Left colon (tissue), 2 donors: Measurements from ENCODE around the gene HERC2. TPM values are rescaled to one million over a fixed set of nuclear protein-coding genes. Genes with fewer than 3 reads are reported as not detected.
"Not testable (repeated sequence)": the region's sequence is repeated elsewhere in the genome, so short reads cannot be mapped to it uniquely, and the experiment has no call there.

ENCODE experiments used
- ATAC-seq: fragments of 200-7000 bp; cut with Tn5 transposase; one replicate; pipeline ENCODE4 v1.9.1; 2020; ENCODE audit warnings: mild to moderate bottlenecking, moderate library complexity
- DNase-seq, 2 donors: peaks; one replicate each; pipeline ENCODE4 v3.0.0-alpha.2; 2020
- intact Hi-C, 2 donors: fragments of 100-400 bp; cut with DNase I in 1 of 2; cut with micrococcal nuclease in 1 of 2; formaldehyde crosslinking; loops; one replicate each; pipeline versions ENCODE4 v1.11.2 to v1.14.0; 2022; cut with DNase I, micrococcal nuclease
- long read RNA-seq: library from polyadenylated mRNA; unstranded; transcript quantifications from one replicate; pipeline ENCODE4 v2.0.0, GENCODE V29; 2021
- total RNA-seq, 2 donors: library from RNA; stranded (reverse); fragmentation: NEBNext Ultra II Directional; extraction: Animal tissue kit (Norgen Biotek cat#: 25700); gene quantifications; one replicate each; pipeline ENCODE4 v1.2.1, GENCODE V29; 2021
- donor health status: DM: no; HTN: no; CAD: no.
- donor health status: DM: yes; HTN: yes; CAD: no.

The HERC2 gene
- total RNA-seq: 10 to 100 TPM; 68.9 to 73.1 TPM
- long read RNA-seq, partial matches to known transcripts: 38 of 53 reads
- long read RNA-seq, other reads (novel, unspliced or antisense): 7 of 53 reads

- ATAC-seq, intact Hi-C loops: not testable (repeated sequence)
- DNase-seq: peak in 1 of 2 donors; percentile 37
Measured at GRCh38 chr15:28322129-28322588, at the start of gene HERC2. Gene HERC2 (minus strand): TSS chr15:28322179. CDS start chr15:28321433, 746 bp downstream.

GRCh38 chr15:28365502-28365901, 43.5 kb upstream of the HERC2 start:
- ATAC-seq, intact Hi-C loops, DNase-seq: not testable (repeated sequence)

GRCh38 chr15:28357984-28358383, 36.0 kb upstream of the HERC2 start, which contains the start of gene GOLGA6L24:
Gene GOLGA6L24 (minus strand): TSS chr15:28358084. CDS start chr15:28358023, 61 bp downstream.
- ATAC-seq, intact Hi-C loops: not testable (repeated sequence)

GRCh38 chr15:28321358-28322078, 461 bp downstream of the HERC2 start:
- ATAC-seq, intact Hi-C loops: not testable (repeated sequence)
- peak in 1 of 2 donors; percentile 11 for DNase-seq

More at GRCh38 chr15:28357984-28358383, 36.0 kb upstream of the HERC2 start, which contains the start of gene GOLGA6L24:
- DNase-seq: not testable (repeated sequence)

GRCh38 chr15:28319725-28320124, 2.3 kb downstream of the HERC2 start:
- intact Hi-C loops: not testable (repeated sequence)

GRCh38 chr15:28318828-28319227, 3.2 kb downstream of the HERC2 start:
- intact Hi-C loops, ATAC-seq: not testable (repeated sequence)

More at GRCh38 chr15:28319725-28320124, 2.3 kb downstream of the HERC2 start:
- DNase-seq, ATAC-seq: not testable (repeated sequence)

GRCh38 chr15:28318122-28318521, 3.9 kb downstream of the HERC2 start:
- DNase-seq (peak in 1 of 2 donors; percentile 7), ATAC-seq (peak; percentile 42)
- intact Hi-C loops: not testable (repeated sequence)

More at GRCh38 chr15:28318828-28319227, 3.2 kb downstream of the HERC2 start:
- DNase-seq: not testable (repeated sequence)

GRCh38 chr15:28316958-28317357, 5.0 kb downstream of the HERC2 start:
- intact Hi-C loops, DNase-seq, ATAC-seq: not testable (repeated sequence)

GRCh38 chr15:28310454-28310853, 11.5 kb downstream of the HERC2 start:
- DNase-seq, intact Hi-C loops, ATAC-seq: not testable (repeated sequence)

- ATAC-seq, intact Hi-C loops, DNase-seq: not testable (repeated sequence)
Measured at GRCh38 chr15:28308718-28309117, 13.3 kb downstream of the HERC2 start.

- ATAC-seq, DNase-seq, intact Hi-C loops: not testable (repeated sequence)
Measured at GRCh38 chr15:28305700-28306099, 16.3 kb downstream of the HERC2 start.

GRCh38 chr15:28297434-28297833, 24.5 kb downstream of the HERC2 start:
- intact Hi-C loops, ATAC-seq, DNase-seq: not testable (repeated sequence)

- DNase-seq, ATAC-seq, intact Hi-C loops: not testable (repeated sequence)
Measured at GRCh38 chr15:28296814-28297213, 25.2 kb downstream of the HERC2 start.

GRCh38 chr15:28295009-28295563, 26.9 kb downstream of the HERC2 start:
- intact Hi-C loops, DNase-seq, ATAC-seq: not testable (repeated sequence)

GRCh38 chr15:28294560-28294959, 27.4 kb downstream of the HERC2 start:
- ATAC-seq, DNase-seq, intact Hi-C loops: not testable (repeated sequence)

- intact Hi-C loops: no loop called here
- ATAC-seq (no peak), DNase-seq (no peak)
Measured at GRCh38 chr15:28289694-28290463, 32.1 kb downstream of the HERC2 start.

- DNase-seq, intact Hi-C loops, ATAC-seq: not testable (repeated sequence)
Measured at GRCh38 chr15:28288830-28289693, 32.9 kb downstream of the HERC2 start.

GRCh38 chr15:28286659-28287058, 35.3 kb downstream of the HERC2 start:
- DNase-seq, ATAC-seq, intact Hi-C loops: not testable (repeated sequence)
